Upper lobe of left lung (tissue), 6 donors: ENCODE results near the gene TMED4. TPM values are rescaled to one million over a fixed set of nuclear protein-coding genes. Genes with fewer than 3 reads are reported as not detected.
"Not testable (repeated sequence)": the region's sequence is repeated elsewhere in the genome, so short reads cannot be mapped to it uniquely, and the experiment has no call there.

Experiments
- ATAC-seq, 2 donors: fragments of 200-7000 bp; cut with Tn5 transposase; one replicate each; pipeline ENCODE4 v1.9.1; 2022; ENCODE audit warnings: mild to moderate bottlenecking in 2 of 2, moderate library complexity in 2 of 2; ENCODE audit not compliant: low FRiP score in 2 of 2
- DNase-seq, 2 donors: peaks; one replicate each; pipeline ENCODE4 v3.0.0-alpha.2; 2019 to 2020
- H3K27ac ChIP-seq, 4 donors: fragments of 200-600 bp; sonication (generic); one replicate each; pipeline ENCODE4 v1.5.1; 2016 to 2019
- H3K27me3 ChIP-seq, 4 donors: fragments of 200-600 bp; sonication (generic); one replicate each; pipeline ENCODE4 v1.5.1; 2017 to 2019
- H3K36me3 ChIP-seq, 4 donors: fragments of 200-600 bp; sonication (generic); one replicate each; pipeline ENCODE4 v1.5.1; 2016 to 2019
- H3K4me1 ChIP-seq, 4 donors: fragments of 200-600 bp; sonication (generic); one replicate each; pipeline ENCODE4 v1.5.1; 2018 to 2019
- H3K4me3 ChIP-seq, 4 donors: fragments of 200-600 bp; sonication (generic); one replicate each; pipeline ENCODE4 v1.5.1; 2017 to 2019; ENCODE audit warnings: mild to moderate bottlenecking in 2 of 4, moderate library complexity in 1 of 4
- H3K9me3 ChIP-seq, 4 donors: fragments of 200-600 bp; sonication (generic); one replicate each; pipeline ENCODE4 v1.5.1; 2018 to 2019
- CTCF ChIP-seq, 6 experiments: fragments of 450-650 bp in 4 of 6; fragments of 200-600 bp in 2 of 6; sonication (generic) in 2 of 6; IDR thresholded peaks; one replicate each; pipeline ENCODE4 v1.5.1; 2016 to 2019; ENCODE audit warnings: antibody characterized with exemption in 6 of 6
- EP300 ChIP-seq, 4 donors: sonication (generic); formaldehyde crosslinking; IDR thresholded peaks; one replicate each; pipeline ENCODE4 v1.5.1; 2017; ENCODE audit warnings: antibody characterized with exemption in 4 of 4, control low read depth in 2 of 4
- POLR2A ChIP-seq, 4 donors: fragments of 450-650 bp; IDR thresholded peaks; one replicate each; pipeline ENCODE4 v1.5.1; 2016 to 2017; ENCODE audit warnings: antibody characterized with exemption in 4 of 4, mild to moderate bottlenecking in 2 of 4
- POLR2AphosphoS5 ChIP-seq, 2 donors: sonication (generic); formaldehyde crosslinking; IDR thresholded peaks; one replicate each; pipeline ENCODE4 v1.5.1; 2017; ENCODE audit warnings: antibody characterized with exemption in 2 of 2
- WGBS, 2 donors: methylation state at CpG; one replicate each; pipeline ENCODE4 v1.1.5; 2017 to 2018; 5-methylcytosine and 5-hydroxymethylcytosine counted together
- total RNA-seq, 6 donors: library from RNA; depleted of rRNA in 4 of 6; stranded (reverse); fragments of >200 nt in 4 of 6; gene quantifications; one replicate each; pipeline versions ENCODE4 v1.1.0 to v1.2.1, GENCODE V29; 2016 to 2021
- donor health status: DM: no; HTN: no; CAD: no; lungs with moderate emphysema.
- donor health status: DM: no; HTN: yes; CAD: no; lungs with severe emphysema.

TMED4 gene
- total RNA-seq, 6 donors from 2014 or later, result 78.8 to 205 (median 126) TPM

- no peak overlapping the region for H3K27ac ChIP-seq
- 67 to 81% methylated on average over 3 of the region's 3 CpGs for WGBS, 2 donors
- TF ChIP-seq POLR2A (IDR thresholded peaks at IDR 0.05) (no peak), EP300 (IDR thresholded peaks at IDR 0.05) (no peak), CTCF (IDR thresholded peaks at IDR 0.05) (no peak), POLR2AphosphoS5 (IDR thresholded peaks at IDR 0.05) (no peak)
- no peaks in the 10 kb centered on the region for H3K36me3 ChIP-seq
- H3K9me3 ChIP-seq, result no peaks in the 10 kb centered on the region
- H3K4me1 ChIP-seq, result peaks cover 0 to 3% (median 0%) of the 10 kb centered on the region in 4 donors
- H3K4me3 ChIP-seq, result no peak overlapping the region
- no peak for ATAC-seq
- H3K27me3 ChIP-seq, result no peaks in the 10 kb centered on the region
- no peak for DNase-seq
Measured at GRCh38 chr7:44599222-44599621, 17.2 kb upstream of the TMED4 start.

- not testable (repeated sequence) for ATAC-seq, DNase-seq, H3K9me3 ChIP-seq, H3K4me3 ChIP-seq, H3K4me1 ChIP-seq, H3K27ac ChIP-seq, H3K27me3 ChIP-seq, H3K36me3 ChIP-seq
- WGBS, 2 donors, result 91 to 96% methylated on average over 8 of the region's 8 CpGs
Measured at GRCh38 chr7:44597181-44597580, 15.2 kb upstream of the TMED4 start.

- WGBS, 2 donors, result 66 to 72% methylated on average over 4 to 5 of the region's 5 CpGs
- Histone ChIP-seq H3K27ac (no peak overlapping the region), H3K9me3 (no peaks in the 10 kb centered on the region), H3K36me3 (no peaks in the 10 kb centered on the region), H3K4me3 (no peak overlapping the region), H3K4me1 (peaks cover 0 to 3% (median 0%) of the 10 kb centered on the region in 4 donors), H3K27me3 (no peaks in the 10 kb centered on the region)
- no peak for TF ChIP-seq POLR2AphosphoS5 (IDR thresholded peaks at IDR 0.05)
- TF ChIP-seq EP300 (IDR thresholded peaks at IDR 0.05), result no peak
- ATAC-seq (no peak), DNase-seq (peak in 1 of 2 donors; percentile 30)
Measured at GRCh38 chr7:44595934-44596635, 14.1 kb upstream of the TMED4 start.

- Histone ChIP-seq H3K36me3 (no peaks in the 10 kb centered on the region), H3K27ac (no peak overlapping the region), H3K4me3 (no peak overlapping the region), H3K4me1 (peaks cover 0 to 6% (median 0%) of the 10 kb centered on the region in 4 donors), H3K27me3 (no peaks in the 10 kb centered on the region), H3K9me3 (no peaks in the 10 kb centered on the region)
- TF ChIP-seq POLR2AphosphoS5 (IDR thresholded peaks at IDR 0.05) (no peak), CTCF (IDR thresholded peaks at IDR 0.05) (no peak), EP300 (IDR thresholded peaks at IDR 0.05) (no peak), POLR2A (IDR thresholded peaks at IDR 0.05) (no peak)
- WGBS, 2 donors, result 79 to 80% methylated on average over 1 of the region's 1 CpG
- ATAC-seq (no peak), DNase-seq (no peak)
Measured at GRCh38 chr7:44590910-44591309, 8.9 kb upstream of the TMED4 start.

GRCh38 chr7:44587843-44588711, 6.0 kb upstream of the TMED4 start:
- H3K36me3 ChIP-seq, result no peaks in the 10 kb centered on the region

More at GRCh38 chr7:44587843-44588711, 6.0 kb upstream of the TMED4 start:
- TF ChIP-seq POLR2A (IDR thresholded peaks at IDR 0.05) (no peak), CTCF (IDR thresholded peaks at IDR 0.05) (peak; percentile 24 to 69 (median 58))
- Histone ChIP-seq H3K27me3 (no peaks in the 10 kb centered on the region), H3K9me3 (no peaks in the 10 kb centered on the region), H3K4me3 (no peak overlapping the region), H3K27ac (no peak overlapping the region), H3K4me1 (peaks cover 0 to 9% (median 1%) of the 10 kb centered on the region in 4 donors)
- WGBS, 2 donors, result 24 to 28% methylated on average over 6 of the region's 6 CpGs
- peak; percentile 57 to 88 for ATAC-seq
- peak in 1 of 2 donors; percentile 34 for DNase-seq
